ENCODE results near the gene BAIAP3.

BAIAP3 gene

GRCh38 chr16:1374418-1375297 lies 41.2 kb downstream of the BAIAP3 start:
- DNase-seq: no peak

- DNase-seq: no peak
Measured at GRCh38 chr16:1375298-1375640, 41.8 kb downstream of the BAIAP3 start.

GRCh38 chr16:1375741-1376410 lies 42.4 kb downstream of the BAIAP3 start:
- no peak for DNase-seq

- DNase-seq: no peak
Measured at GRCh38 chr16:1377406-1378010, 44.1 kb downstream of the BAIAP3 start.

- DNase-seq: no peak
Measured at GRCh38 chr16:1378087-1378803, 44.8 kb downstream of the BAIAP3 start.

- DNase-seq: peak; percentile 28
Measured at GRCh38 chr16:1378804-1379303, 45.4 kb downstream of the BAIAP3 start.

GRCh38 chr16:1379304-1380076 lies 46.0 kb downstream of the BAIAP3 start:
- peak; percentile 36 for DNase-seq

- no peak for DNase-seq
Measured at GRCh38 chr16:1380195-1380594, 46.8 kb downstream of the BAIAP3 start.

GRCh38 chr16:1381612-1382406 lies 48.4 kb downstream of the BAIAP3 start:
- no peak for DNase-seq

- DNase-seq: no peak
Measured at GRCh38 chr16:1383556-1383955, 50.1 kb downstream of the BAIAP3 start.

GRCh38 chr16:1385232-1385631 lies 51.8 kb downstream of the BAIAP3 start:
- no peak for DNase-seq

- DNase-seq: no peak
Measured at GRCh38 chr16:1387331-1387730, 53.9 kb downstream of the BAIAP3 start.

- DNase-seq: no peak
Measured at GRCh38 chr16:1389762-1390161, 56.3 kb downstream of the BAIAP3 start.

GRCh38 chr16:1390239-1390779 lies 56.9 kb downstream of the BAIAP3 start:
- no peak for DNase-seq

GRCh38 chr16:1392826-1393225 lies 59.4 kb downstream of the BAIAP3 start:
- no peak for DNase-seq

- no peak for DNase-seq
Measured at GRCh38 chr16:1393613-1394176, 60.2 kb downstream of the BAIAP3 start.

GRCh38 chr16:1394367-1394951 lies 61.0 kb downstream of the BAIAP3 start:
- DNase-seq: no peak

GRCh38 chr16:1395444-1396031 lies 62.1 kb downstream of the BAIAP3 start:
- no peak for DNase-seq

- no peak for DNase-seq
Measured at GRCh38 chr16:1397779-1398178, 64.3 kb downstream of the BAIAP3 start.

- DNase-seq: no peak
Measured at GRCh38 chr16:1398351-1398750, 64.9 kb downstream of the BAIAP3 start.

Data from NCI-H82 (cell line).